GM13976 (cell line): Measurements from ENCODE around the gene ADAMTS4.
A peak's percentile ranks its signal among the peaks of the same experiment; 100 is the strongest.

Source experiments
- DNase-seq: peaks from one replicate; pipeline ENCODE4 v3.0.0; 2012; ENCODE audit warnings: low spot score
- in situ Hi-C: fragments of 300-500 bp; cut with MboI; formaldehyde crosslinking; loops from one replicate; pipeline ENCODE4 v1.12.0; 2022; ENCODE audit warnings: low sequenced_read_pairs, mixed read lengths, inconsistent platforms; ENCODE audit not compliant: unreplicated experiment
- TF ChIP-seq, protein P1 (sequence below): IDR thresholded peaks from 2 replicates; pipeline ENCODE4 v1.5.1; 2012; ENCODE audit warnings: borderline replicate concordance, mild to moderate bottlenecking; ENCODE audit not compliant: insufficient read depth; ENCODE audit errors: extremely low read depth, missing control alignments, control extremely low read depth

ADAMTS4 gene

GRCh38 chr1:161158316-161159010, 40.4 kb downstream of the ADAMTS4 start:
- TF ChIP-seq, protein P1, sequence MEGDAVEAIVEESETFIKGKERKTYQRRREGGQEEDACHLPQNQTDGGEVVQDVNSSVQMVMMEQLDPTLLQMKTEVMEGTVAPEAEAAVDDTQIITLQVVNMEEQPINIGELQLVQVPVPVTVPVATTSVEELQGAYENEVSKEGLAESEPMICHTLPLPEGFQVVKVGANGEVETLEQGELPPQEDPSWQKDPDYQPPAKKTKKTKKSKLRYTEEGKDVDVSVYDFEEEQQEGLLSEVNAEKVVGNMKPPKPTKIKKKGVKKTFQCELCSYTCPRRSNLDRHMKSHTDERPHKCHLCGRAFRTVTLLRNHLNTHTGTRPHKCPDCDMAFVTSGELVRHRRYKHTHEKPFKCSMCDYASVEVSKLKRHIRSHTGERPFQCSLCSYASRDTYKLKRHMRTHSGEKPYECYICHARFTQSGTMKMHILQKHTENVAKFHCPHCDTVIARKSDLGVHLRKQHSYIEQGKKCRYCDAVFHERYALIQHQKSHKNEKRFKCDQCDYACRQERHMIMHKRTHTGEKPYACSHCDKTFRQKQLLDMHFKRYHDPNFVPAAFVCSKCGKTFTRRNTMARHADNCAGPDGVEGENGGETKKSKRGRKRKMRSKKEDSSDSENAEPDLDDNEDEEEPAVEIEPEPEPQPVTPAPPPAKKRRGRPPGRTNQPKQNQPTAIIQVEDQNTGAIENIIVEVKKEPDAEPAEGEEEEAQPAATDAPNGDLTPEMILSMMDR = no peak
- DNase-seq = no peak
- in situ Hi-C loops = no loop called here

DNA sequence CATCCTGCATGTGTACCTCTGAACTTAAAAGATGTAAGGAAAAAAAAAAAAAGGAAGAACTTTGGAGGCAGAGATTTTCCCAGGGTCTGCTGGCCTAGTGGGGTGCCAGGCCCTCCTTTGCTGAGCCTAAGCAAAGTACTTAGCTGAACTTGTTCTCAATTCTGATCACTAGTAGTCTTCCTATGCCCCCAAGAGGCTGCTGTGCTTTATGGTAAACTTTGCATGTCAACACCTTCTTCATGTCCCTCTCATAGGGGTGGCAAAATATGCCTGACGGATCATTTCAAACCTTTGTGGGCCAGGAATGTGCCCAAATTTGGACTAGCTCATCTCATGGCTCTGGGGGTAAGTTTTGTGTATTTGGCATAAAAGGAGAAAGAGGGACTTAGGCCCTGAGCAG, 41.0 kb downstream of the ADAMTS4 start:
- no peak for DNase-seq
- in situ Hi-C loops = no loop called here
- TF ChIP-seq, protein P1 = no peak

DNA sequence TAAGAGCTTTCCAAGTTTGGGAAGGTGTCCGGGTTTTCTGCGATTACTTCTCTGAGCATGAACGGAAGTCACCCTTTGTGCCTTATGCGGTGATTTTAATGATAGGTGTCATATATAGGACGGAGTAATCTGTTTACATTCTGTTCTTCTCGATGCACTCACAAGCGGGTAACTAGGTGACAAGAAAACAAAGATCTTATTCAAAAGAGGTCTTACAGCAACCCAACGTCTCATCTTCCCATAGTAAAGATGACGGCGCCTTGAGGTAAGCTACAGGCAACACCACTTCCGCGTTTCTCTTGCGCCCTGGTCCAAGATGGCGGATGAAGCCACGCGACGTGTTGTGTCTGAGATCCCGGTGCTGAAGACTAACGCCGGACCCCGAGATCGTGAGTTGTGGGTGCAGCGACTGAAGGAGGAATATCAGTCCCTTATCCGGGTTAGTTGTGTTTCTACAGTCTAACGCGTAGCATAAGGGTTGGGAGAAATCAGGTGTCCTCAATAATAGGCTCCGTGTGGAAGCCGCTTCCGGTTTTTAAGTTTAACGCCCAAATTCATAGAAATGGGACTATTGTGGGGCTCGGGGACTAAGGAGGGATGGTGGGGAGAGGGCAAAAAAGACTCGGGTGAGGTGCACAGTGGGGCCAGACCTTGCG, 45.0 kb downstream of the ADAMTS4 start, which contains the start of gene UFC1:
UFC1 (plus strand) TSS at position 297 of the 656 bp plus-strand sequence; CDS start at position 317, 20 bp downstream.
- TF ChIP-seq, protein P1 = no peak
- in situ Hi-C loops = no loop called here
- peak; percentile 90 for DNase-seq

DNA sequence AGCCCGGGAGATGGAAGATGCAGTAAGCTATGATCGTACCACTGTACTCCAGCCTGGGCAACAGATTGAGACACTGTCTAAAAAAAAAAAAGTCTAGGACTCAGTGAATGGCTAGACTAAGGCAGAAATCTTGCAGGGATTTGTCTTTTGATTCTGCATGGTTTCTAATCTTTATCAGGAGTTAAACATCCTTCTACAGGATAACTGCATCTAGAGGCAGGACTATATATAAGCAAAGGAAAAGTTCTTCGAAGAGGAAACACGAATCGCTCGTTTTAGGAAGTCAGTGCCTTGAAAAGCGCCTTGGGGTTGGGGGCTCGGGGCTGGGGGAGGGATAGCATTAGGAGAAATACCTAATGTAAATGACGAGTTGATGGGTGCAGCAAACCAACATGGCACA, 45.7 kb downstream of the ADAMTS4 start:
- in situ Hi-C loops = no loop called here
- no peak for DNase-seq
- TF ChIP-seq, protein P1 = no peak

GRCh38 chr1:161145832-161146231, 53.0 kb downstream of the ADAMTS4 start:
- in situ Hi-C loops = no loop called here
- TF ChIP-seq, protein P1 = no peak
- DNase-seq = no peak

- TF ChIP-seq, protein P1 = no peak
- in situ Hi-C loops = no loop called here
- no peak for DNase-seq
Measured at GRCh38 chr1:161140755-161141400, 58.0 kb downstream of the ADAMTS4 start.
